CD14-positive monocyte (primary cell): Measurements from ENCODE around the gene MAFG. TPM values are rescaled to one million over a fixed set of nuclear protein-coding genes. Genes with fewer than 3 reads are reported as not detected.

ENCODE experiments used
- DNase-seq, 3 donors: peaks; one replicate each; pipeline ENCODE4 v3.0.0-alpha.2; 2011 to 2022
- H2AFZ ChIP-seq: 2 replicates; pipeline ENCODE4 v1.6.0; 2012; ENCODE audit warnings: mild to moderate bottlenecking, low read depth, low read length, inconsistent platforms; ENCODE audit not compliant: insufficient read depth, poor library complexity, severe bottlenecking
- H3K27ac ChIP-seq, 2 donors: 1 replicate in 1 of 2; 2 replicates in 1 of 2; pipeline ENCODE4 v1.5.1; 2012 to 2013; ENCODE audit warnings: low read length in 2 of 2, control low read depth in 1 of 2, inconsistent platforms in 1 of 2, low read depth in 1 of 2, mild to moderate bottlenecking in 1 of 2
- H3K27me3 ChIP-seq, 2 donors: one replicate each; pipeline versions ENCODE4 v1.6.0 to v1.6.1; 2011 to 2013; ENCODE audit warnings: low read length in 2 of 2; ENCODE audit not compliant: control insufficient read depth in 2 of 2, insufficient read depth in 2 of 2
- H3K36me3 ChIP-seq, 2 donors: replicated peaks in 1 of 2; 1 replicate in 1 of 2; 2 replicates in 1 of 2; pipeline versions ENCODE4 v1.5.1 to v1.6.1; 2012 to 2013; ENCODE audit warnings: low read length in 2 of 2, control low read depth in 1 of 2, inconsistent platforms in 1 of 2, mild to moderate bottlenecking in 1 of 2; ENCODE audit not compliant: insufficient read depth in 2 of 2, control insufficient read depth in 1 of 2
- H3K4me1 ChIP-seq, 2 donors: 1 replicate in 1 of 2; 2 replicates in 1 of 2; pipeline versions ENCODE4 v1.5.1 to v1.6.1; 2012 to 2013; ENCODE audit warnings: low read length in 2 of 2, control low read depth in 1 of 2, inconsistent platforms in 1 of 2, mild to moderate bottlenecking in 1 of 2, moderate library complexity in 1 of 2; ENCODE audit not compliant: insufficient read depth in 2 of 2, control insufficient read depth in 1 of 2
- H3K4me2 ChIP-seq: replicated peaks from 2 replicates; pipeline ENCODE3; 2012; ENCODE audit warnings: low read length, moderate library complexity, mild to moderate bottlenecking; ENCODE audit not compliant: poor library complexity, severe bottlenecking; ENCODE audit errors: extremely low read depth
- H3K4me3 ChIP-seq, 3 experiments: fragments of 200-600 bp in 1 of 3; sonication (generic) in 1 of 3; replicated peaks in 1 of 3; 1 replicate in 2 of 3; 2 replicates in 1 of 3; pipeline ENCODE4 v1.5.1; 2011 to 2013; ENCODE audit warnings: low read length in 3 of 3, mild to moderate bottlenecking in 3 of 3, control low read depth in 2 of 3, low read depth in 2 of 3, inconsistent platforms in 1 of 3, moderate library complexity in 1 of 3
- H3K79me2 ChIP-seq: 2 replicates; pipeline ENCODE4 v1.6.0; 2012; ENCODE audit warnings: mild to moderate bottlenecking, control low read depth, inconsistent platforms, low read length, moderate library complexity; ENCODE audit not compliant: insufficient read depth
- H3K9ac ChIP-seq: 2 replicates; pipeline ENCODE4 v1.6.0; 2017; ENCODE audit warnings: low read length, mild to moderate bottlenecking; ENCODE audit not compliant: insufficient read depth, poor library complexity, severe bottlenecking
- H3K9me3 ChIP-seq, 2 donors: replicated peaks in 1 of 2; 1 replicate in 1 of 2; 2 replicates in 1 of 2; pipeline versions ENCODE4 v1.5.1 to v1.6.1; 2012 to 2013; ENCODE audit warnings: low read length in 2 of 2, control low read depth in 1 of 2; ENCODE audit not compliant: control insufficient read depth in 1 of 2, insufficient read depth in 1 of 2
- H4K20me1 ChIP-seq: 2 replicates; pipeline ENCODE4 v1.6.0; 2012; ENCODE audit warnings: mild to moderate bottlenecking, low read length, control low read depth, moderate library complexity; ENCODE audit not compliant: insufficient read depth
- H3K27ac Mint-ChIP-seq, 7 donors: one replicate each; pipeline ENCODE4 v1.8.0; 2020; ENCODE audit warnings: mild to moderate bottlenecking in 7 of 7, mixed read lengths in 7 of 7, moderate library complexity in 6 of 7, inconsistent platforms in 2 of 7
- H3K27me3 Mint-ChIP-seq, 3 donors: one replicate each; pipeline ENCODE4 v1.8.0; 2021 to 2022; ENCODE audit warnings: low read depth in 3 of 3, mild to moderate bottlenecking in 3 of 3, mixed read lengths in 3 of 3, moderate library complexity in 3 of 3, inconsistent platforms in 1 of 3
- H3K36me3 Mint-ChIP-seq, 2 donors: one replicate each; pipeline ENCODE4 v1.8.0; 2020; ENCODE audit warnings: mixed read lengths in 2 of 2, inconsistent platforms in 1 of 2, mild to moderate bottlenecking in 1 of 2
- H3K4me1 Mint-ChIP-seq: one replicate; pipeline ENCODE4 v1.8.0; 2020; ENCODE audit warnings: mild to moderate bottlenecking, mixed read lengths
- H3K4me3 Mint-ChIP-seq, 2 donors: one replicate each; pipeline ENCODE4 v1.8.0; 2020; ENCODE audit warnings: mild to moderate bottlenecking in 2 of 2, mixed read lengths in 2 of 2, moderate library complexity in 1 of 2
- H3K9me3 Mint-ChIP-seq, 7 donors: one replicate each; pipeline ENCODE4 v1.8.0; 2020 to 2022; ENCODE audit warnings: mixed read lengths in 7 of 7, mild to moderate bottlenecking in 6 of 7, moderate library complexity in 6 of 7, inconsistent platforms in 2 of 7
- WGBS: methylation state at CpG from one replicate; pipeline ENCODE4 v1.1.5; 2013; ENCODE audit warnings: missing lambda C conversion rate; ENCODE audit not compliant: insufficient coverage; 5-methylcytosine and 5-hydroxymethylcytosine counted together
- intact Hi-C, 2 donors: fragments of 100-400 bp; cut with micrococcal nuclease; formaldehyde crosslinking; loops; one replicate each; pipeline versions ENCODE4 v1.15.0 to v1.15.1; 2023
- polyA plus RNA-seq, 3 donors: library from polyadenylated mRNA; depleted of rRNA in 1 of 3; unstranded in 2 of 3; stranded (reverse) in 1 of 3; fragments of 300-500 nt in 2 of 3; fragments of >200 nt in 1 of 3; fragmentation: Illumina TruSeq in 2 of 3; gene quantifications; 1 replicate in 2 of 3; 2 replicates in 1 of 3; pipeline ENCODE4 v1.2.3, GENCODE V29; 2012 to 2021
- TF ChIP-seq, protein P1 (sequence below): fragments of 200-600 bp; IDR thresholded peaks from one replicate; pipeline ENCODE4 v1.8.0; 2022; ENCODE audit warnings: antibody characterized with exemption, mild to moderate bottlenecking

Gene MAFG
- polyA plus RNA-seq, 3 donors, result 7.4 to 66.0 (median 7.6) TPM

GRCh38 chr17:81921996-81922565 is 5.5 kb downstream of the MAFG start:
- 79% methylated on average over 13 of the region's 23 CpGs for WGBS
- Histone ChIP-seq H3K4me1 (peaks cover 89 to 92% of the 10 kb centered on the region in 2 donors), H3K27ac (peak overlapping the region; percentile 77 to 95), H3K4me3 (peak overlapping the region in 2 of 3 experiments; percentile 24 to 81), H3K4me2 (peak overlapping the region; percentile 90), H3K36me3 (peaks cover 17 to 22% of the 10 kb centered on the region in 2 donors), H3K9ac (peak overlapping the region; percentile 73), H4K20me1 (peaks cover 85% of the 10 kb centered on the region), H3K9me3 (no peaks in the 10 kb centered on the region), H3K27me3 (no peaks in the 10 kb centered on the region), H3K79me2 (peaks cover 99% of the 10 kb centered on the region), H2AFZ (no peak overlapping the region)
- intact Hi-C loops, result no loop called here
- H3K4me1 Mint-ChIP-seq, result peaks cover 81% of the 10 kb centered on the region
- no peak for DNase-seq
- peaks cover 20 to 35% of the 10 kb centered on the region in 2 donors for H3K36me3 Mint-ChIP-seq
- peak overlapping the region; percentile 75 to 97 (median 92) for H3K27ac Mint-ChIP-seq
- TF ChIP-seq, protein P1, sequence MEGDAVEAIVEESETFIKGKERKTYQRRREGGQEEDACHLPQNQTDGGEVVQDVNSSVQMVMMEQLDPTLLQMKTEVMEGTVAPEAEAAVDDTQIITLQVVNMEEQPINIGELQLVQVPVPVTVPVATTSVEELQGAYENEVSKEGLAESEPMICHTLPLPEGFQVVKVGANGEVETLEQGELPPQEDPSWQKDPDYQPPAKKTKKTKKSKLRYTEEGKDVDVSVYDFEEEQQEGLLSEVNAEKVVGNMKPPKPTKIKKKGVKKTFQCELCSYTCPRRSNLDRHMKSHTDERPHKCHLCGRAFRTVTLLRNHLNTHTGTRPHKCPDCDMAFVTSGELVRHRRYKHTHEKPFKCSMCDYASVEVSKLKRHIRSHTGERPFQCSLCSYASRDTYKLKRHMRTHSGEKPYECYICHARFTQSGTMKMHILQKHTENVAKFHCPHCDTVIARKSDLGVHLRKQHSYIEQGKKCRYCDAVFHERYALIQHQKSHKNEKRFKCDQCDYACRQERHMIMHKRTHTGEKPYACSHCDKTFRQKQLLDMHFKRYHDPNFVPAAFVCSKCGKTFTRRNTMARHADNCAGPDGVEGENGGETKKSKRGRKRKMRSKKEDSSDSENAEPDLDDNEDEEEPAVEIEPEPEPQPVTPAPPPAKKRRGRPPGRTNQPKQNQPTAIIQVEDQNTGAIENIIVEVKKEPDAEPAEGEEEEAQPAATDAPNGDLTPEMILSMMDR, result no peak
- peak overlapping the region; percentile 48 to 78 for H3K4me3 Mint-ChIP-seq
- H3K27me3 Mint-ChIP-seq, result no peaks in the 10 kb centered on the region
- peaks cover 0 to 1% (median 0%) of the 10 kb centered on the region in 7 donors for H3K9me3 Mint-ChIP-seq

DNA sequence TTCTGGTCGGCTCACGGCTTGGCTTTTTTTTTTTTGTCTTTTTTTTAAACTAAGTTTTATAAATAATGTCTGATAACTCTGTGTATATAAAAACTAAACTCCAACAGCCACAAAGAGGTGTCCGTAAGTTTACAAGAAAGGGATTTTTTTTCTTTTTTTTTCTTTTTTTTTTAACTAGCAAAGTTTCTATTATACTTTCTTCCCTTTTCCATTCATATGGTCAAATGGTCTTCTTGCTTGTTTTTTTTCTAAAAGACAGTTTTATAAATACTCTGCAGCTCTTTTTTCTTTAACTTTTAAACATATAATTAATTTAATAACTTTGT is 6.0 kb downstream of the MAFG start:
- Histone ChIP-seq H3K9ac (peak overlapping the region; percentile 73), H2AFZ (no peak overlapping the region), H3K9me3 (peaks cover 0 to 2% of the 10 kb centered on the region in 2 donors), H3K27me3 (no peaks in the 10 kb centered on the region), H3K36me3 (peaks cover 17 to 22% of the 10 kb centered on the region in 2 donors), H3K4me1 (peaks cover 93 to 96% of the 10 kb centered on the region in 2 donors), H3K79me2 (peaks cover 99% of the 10 kb centered on the region), H4K20me1 (peaks cover 90% of the 10 kb centered on the region), H3K27ac (peak overlapping the region; percentile 77 to 95), H3K4me3 (peak overlapping the region in 1 of 3 experiments; percentile 81), H3K4me2 (peak overlapping the region; percentile 90)
- Mint-ChIP-seq H3K27ac (peak overlapping the region; percentile 78 to 94 (median 92)), H3K27me3 (no peaks in the 10 kb centered on the region), H3K36me3 (peaks cover 22 to 39% of the 10 kb centered on the region in 2 donors), H3K4me3 (peak overlapping the region; percentile 71 to 78), H3K9me3 (peaks cover 0 to 6% (median 3%) of the 10 kb centered on the region in 7 donors), H3K4me1 (peaks cover 86% of the 10 kb centered on the region)
- intact Hi-C loops, result no loop called here
- no peak for DNase-seq
- WGBS, result no CpG with 5 or more reads among the region's 3 CpGs
- TF ChIP-seq, protein P1, result no peak
